Measurements from ENCODE around the gene ABCB8.
A peak's percentile ranks its signal among the peaks of the same experiment; 100 is the strongest.

The ABCB8 gene

GRCh38 chr7:151056666-151057505, 28.6 kb downstream of the ABCB8 start:
- no peak for DNase-seq (ENCODE audit: low read depth in 1 of 2, low spot score in 1 of 2)

- DNase-seq (ENCODE audit: low read depth in 1 of 2, low spot score in 1 of 2) = no peak
These were observed 29.3 kb downstream of the ABCB8 start, which contains the start of gene CDK5 for GRCh38 chr7:151057506-151057988. TSS of gene CDK5 (minus strand) at chr7:151057897. CDS start at chr7:151057848, 49 bp downstream.

- DNase-seq (ENCODE audit: low read depth in 1 of 2, low spot score in 1 of 2) = peak; percentile 93 to 94
These were observed 29.9 kb downstream of the ABCB8 start for GRCh38 chr7:151057989-151058780.

- DNase-seq (ENCODE audit: low read depth in 1 of 2, low spot score in 1 of 2) = no peak
These were observed 30.6 kb downstream of the ABCB8 start for GRCh38 chr7:151058781-151059366.

- DNase-seq (ENCODE audit: low read depth in 1 of 2, low spot score in 1 of 2) = peak; percentile 42 to 67
These were observed 31.3 kb downstream of the ABCB8 start, which contains the start of gene SLC4A2 for GRCh38 chr7:151059367-151060112. TSS of gene SLC4A2 (plus strand) at chr7:151059589. CDS start at chr7:151061988, 2,399 bp downstream.

GRCh38 chr7:151060113-151060415, 31.8 kb downstream of the ABCB8 start:
- no peak for DNase-seq (ENCODE audit: low read depth in 1 of 2, low spot score in 1 of 2)

GRCh38 chr7:151060416-151061212, 32.4 kb downstream of the ABCB8 start:
- no peak for DNase-seq (ENCODE audit: low read depth in 1 of 2, low spot score in 1 of 2)

GRCh38 chr7:151061213-151062110, 33.2 kb downstream of the ABCB8 start:
- DNase-seq (ENCODE audit: low read depth in 1 of 2, low spot score in 1 of 2) = no peak

- no peak for DNase-seq (ENCODE audit: low read depth in 1 of 2, low spot score in 1 of 2)
These were observed 33.8 kb downstream of the ABCB8 start for GRCh38 chr7:151062111-151062398.

GRCh38 chr7:151062399-151063211, 34.4 kb downstream of the ABCB8 start:
- DNase-seq (ENCODE audit: low read depth in 1 of 2, low spot score in 1 of 2) = no peak

GRCh38 chr7:151063212-151063561, 34.9 kb downstream of the ABCB8 start:
- no peak for DNase-seq (ENCODE audit: low read depth in 1 of 2, low spot score in 1 of 2)

GRCh38 chr7:151064454-151064853, 36.2 kb downstream of the ABCB8 start:
- no peak for DNase-seq (ENCODE audit: low read depth in 1 of 2, low spot score in 1 of 2)

- no peak for DNase-seq (ENCODE audit: low read depth in 1 of 2, low spot score in 1 of 2)
These were observed 36.7 kb downstream of the ABCB8 start for GRCh38 chr7:151064993-151065392.

GRCh38 chr7:151065516-151065915, 37.3 kb downstream of the ABCB8 start:
- no peak for DNase-seq (ENCODE audit: low read depth in 1 of 2, low spot score in 1 of 2)

GRCh38 chr7:151066273-151066974, 38.2 kb downstream of the ABCB8 start:
- no peak for DNase-seq (ENCODE audit: low read depth in 1 of 2, low spot score in 1 of 2)

- DNase-seq (ENCODE audit: low read depth in 1 of 2, low spot score in 1 of 2) = no peak
These were observed 40.0 kb downstream of the ABCB8 start for GRCh38 chr7:151068069-151068773.

GRCh38 chr7:151069841-151070573, 41.8 kb downstream of the ABCB8 start:
- no peak for DNase-seq (ENCODE audit: low read depth in 1 of 2, low spot score in 1 of 2)

Data from activated T-helper 1 cell treated with anti-CD3 and anti-CD28 coated beads, Interleukin-2, amount 50 U/mL, for 16 hours (primary cell).